Fibroblast of pulmonary artery (primary cell): ENCODE results near the gene ERO1B.

ENCODE experiments used
- DNase-seq: peaks from one replicate; pipeline ENCODE4 v3.0.0-alpha.2; 2010; ENCODE audit warnings: low read depth
- H3K4me3 ChIP-seq: replicated peaks from 2 replicates; pipeline ENCODE4 v1.5.1; 2011; ENCODE audit warnings: low read depth, mild to moderate bottlenecking, control low read depth, low read length, moderate library complexity
- TF ChIP-seq, protein P1 (sequence below): IDR thresholded peaks from 2 replicates; pipeline ENCODE4 v1.5.1; 2011; ENCODE audit warnings: mild to moderate bottlenecking, control low read depth, low read length, inconsistent platforms; ENCODE audit errors: missing control alignments

Gene ERO1B

DNA sequence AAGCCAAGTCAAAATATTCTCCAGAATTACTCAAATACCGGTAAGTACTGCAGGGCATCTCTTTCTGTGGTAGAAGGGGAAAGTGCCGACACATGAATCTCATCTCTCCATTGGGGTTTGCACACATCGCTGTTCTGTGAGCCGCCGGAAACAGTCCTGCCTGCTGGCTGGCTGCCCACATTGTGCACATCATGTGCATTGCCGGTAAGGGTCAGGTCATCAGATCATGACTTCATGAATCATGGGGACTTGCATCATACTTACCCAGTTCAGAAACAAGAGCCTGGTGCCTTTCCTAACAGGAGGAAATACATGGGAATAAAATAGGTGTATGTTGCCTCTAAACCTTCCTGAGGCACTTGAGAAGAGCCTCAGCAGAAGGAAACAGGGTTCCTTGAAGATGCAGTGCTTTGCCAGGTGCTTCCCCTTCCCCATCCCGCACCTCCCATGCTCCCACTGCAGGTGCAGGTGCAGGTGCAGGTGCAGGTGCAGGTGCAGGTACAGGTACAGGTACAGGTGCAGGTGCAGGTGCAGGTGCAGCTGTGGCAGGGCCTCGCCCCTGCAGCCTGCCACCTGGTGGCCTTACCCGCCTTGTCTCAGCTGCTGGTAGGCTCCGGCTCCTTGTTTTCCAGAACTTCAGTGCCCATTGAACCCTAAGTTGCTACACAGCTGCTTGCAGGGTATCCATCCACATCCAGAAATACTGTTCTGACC, 112.9 kb downstream of the ERO1B start:
- DNase-seq = peak; percentile 82
- TF ChIP-seq, protein P1, sequence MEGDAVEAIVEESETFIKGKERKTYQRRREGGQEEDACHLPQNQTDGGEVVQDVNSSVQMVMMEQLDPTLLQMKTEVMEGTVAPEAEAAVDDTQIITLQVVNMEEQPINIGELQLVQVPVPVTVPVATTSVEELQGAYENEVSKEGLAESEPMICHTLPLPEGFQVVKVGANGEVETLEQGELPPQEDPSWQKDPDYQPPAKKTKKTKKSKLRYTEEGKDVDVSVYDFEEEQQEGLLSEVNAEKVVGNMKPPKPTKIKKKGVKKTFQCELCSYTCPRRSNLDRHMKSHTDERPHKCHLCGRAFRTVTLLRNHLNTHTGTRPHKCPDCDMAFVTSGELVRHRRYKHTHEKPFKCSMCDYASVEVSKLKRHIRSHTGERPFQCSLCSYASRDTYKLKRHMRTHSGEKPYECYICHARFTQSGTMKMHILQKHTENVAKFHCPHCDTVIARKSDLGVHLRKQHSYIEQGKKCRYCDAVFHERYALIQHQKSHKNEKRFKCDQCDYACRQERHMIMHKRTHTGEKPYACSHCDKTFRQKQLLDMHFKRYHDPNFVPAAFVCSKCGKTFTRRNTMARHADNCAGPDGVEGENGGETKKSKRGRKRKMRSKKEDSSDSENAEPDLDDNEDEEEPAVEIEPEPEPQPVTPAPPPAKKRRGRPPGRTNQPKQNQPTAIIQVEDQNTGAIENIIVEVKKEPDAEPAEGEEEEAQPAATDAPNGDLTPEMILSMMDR = no peak
- H3K4me3 ChIP-seq = no peak overlapping the region

DNA sequence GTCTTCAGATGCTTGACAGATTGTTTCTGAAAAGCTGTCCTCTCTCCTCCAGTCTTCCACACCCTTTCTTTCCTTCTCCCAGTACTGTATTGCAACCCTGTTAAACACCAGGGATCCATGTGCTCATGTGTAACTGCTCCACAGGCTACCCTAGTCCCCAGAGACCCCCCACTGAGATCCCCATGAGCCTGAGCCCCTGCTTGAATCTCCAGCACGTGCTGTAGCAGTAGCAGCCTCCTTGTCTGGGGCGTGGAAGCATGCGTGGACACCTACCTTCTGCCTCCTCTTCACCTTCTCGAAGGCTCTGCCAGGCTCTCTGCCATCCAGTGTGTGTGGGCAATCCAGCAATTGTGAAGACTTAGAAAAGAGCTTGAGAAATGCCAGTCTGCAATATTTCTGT, 114.2 kb downstream of the ERO1B start:
- DNase-seq = no peak
- TF ChIP-seq, protein P1 = no peak
- no peak overlapping the region for H3K4me3 ChIP-seq

DNA sequence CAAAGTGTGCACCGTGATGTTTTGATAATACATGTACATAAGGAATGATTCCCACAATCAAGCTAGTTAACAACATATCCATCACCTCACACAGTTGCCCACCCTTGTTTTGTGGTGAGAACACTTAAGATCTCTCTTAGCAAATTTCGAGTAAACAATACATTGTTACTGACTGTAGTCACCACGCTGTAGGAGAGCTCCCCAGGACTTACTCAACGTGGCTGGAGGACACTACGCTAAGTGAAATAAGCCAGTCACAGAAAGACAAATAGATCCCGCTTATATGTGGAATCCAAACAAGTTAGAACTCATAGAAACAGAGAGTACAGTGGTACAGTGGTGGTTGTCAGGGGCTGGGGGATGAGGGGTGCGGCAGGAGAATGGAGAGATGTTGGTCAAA, 114.6 kb downstream of the ERO1B start:
- no peak overlapping the region for H3K4me3 ChIP-seq
- TF ChIP-seq, protein P1 = no peak
- DNase-seq = no peak

DNA sequence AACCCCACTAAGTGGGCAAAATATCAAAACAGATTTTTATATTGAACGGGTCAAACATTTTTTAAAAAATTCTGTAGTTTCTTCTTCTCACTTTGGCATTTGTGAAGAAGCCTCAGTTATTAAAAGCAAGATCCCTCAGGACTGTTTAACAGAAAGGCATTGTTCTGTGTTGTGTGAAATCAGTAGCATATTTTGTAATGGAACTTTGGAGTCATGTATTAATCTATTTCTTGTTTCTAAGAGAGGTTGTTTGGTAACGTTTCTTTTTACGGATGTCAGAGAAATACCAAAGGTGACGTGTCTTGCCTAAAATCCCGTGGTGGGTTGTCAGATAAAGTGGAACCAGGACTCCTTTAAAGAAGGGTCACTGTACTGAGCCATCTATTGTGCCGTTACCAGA, 115.7 kb downstream of the ERO1B start:
- DNase-seq = no peak
- H3K4me3 ChIP-seq = no peak overlapping the region
- TF ChIP-seq, protein P1 = no peak
